ENCODE data around the gene PLA2G4A.

Gene PLA2G4A

GRCh38 chr1:186887203-186887602, 58.5 kb downstream of the PLA2G4A start:
- no peak for DNase-seq (ENCODE audit: extremely low read depth, low read depth)
- TF ChIP-seq, protein P1, sequence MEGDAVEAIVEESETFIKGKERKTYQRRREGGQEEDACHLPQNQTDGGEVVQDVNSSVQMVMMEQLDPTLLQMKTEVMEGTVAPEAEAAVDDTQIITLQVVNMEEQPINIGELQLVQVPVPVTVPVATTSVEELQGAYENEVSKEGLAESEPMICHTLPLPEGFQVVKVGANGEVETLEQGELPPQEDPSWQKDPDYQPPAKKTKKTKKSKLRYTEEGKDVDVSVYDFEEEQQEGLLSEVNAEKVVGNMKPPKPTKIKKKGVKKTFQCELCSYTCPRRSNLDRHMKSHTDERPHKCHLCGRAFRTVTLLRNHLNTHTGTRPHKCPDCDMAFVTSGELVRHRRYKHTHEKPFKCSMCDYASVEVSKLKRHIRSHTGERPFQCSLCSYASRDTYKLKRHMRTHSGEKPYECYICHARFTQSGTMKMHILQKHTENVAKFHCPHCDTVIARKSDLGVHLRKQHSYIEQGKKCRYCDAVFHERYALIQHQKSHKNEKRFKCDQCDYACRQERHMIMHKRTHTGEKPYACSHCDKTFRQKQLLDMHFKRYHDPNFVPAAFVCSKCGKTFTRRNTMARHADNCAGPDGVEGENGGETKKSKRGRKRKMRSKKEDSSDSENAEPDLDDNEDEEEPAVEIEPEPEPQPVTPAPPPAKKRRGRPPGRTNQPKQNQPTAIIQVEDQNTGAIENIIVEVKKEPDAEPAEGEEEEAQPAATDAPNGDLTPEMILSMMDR (IDR thresholded peaks at IDR 0.05; ENCODE audit: low read depth, low read length, missing control alignments) = no peak
- H3K4me3 ChIP-seq (replicated peaks; ENCODE audit: low read depth, low read length) = no peak overlapping the region

- no peak overlapping the region for H3K4me3 ChIP-seq (replicated peaks; ENCODE audit: low read depth, low read length)
- TF ChIP-seq, protein P1 (IDR thresholded peaks at IDR 0.05; ENCODE audit: low read depth, low read length, missing control alignments) = no peak
- DNase-seq (ENCODE audit: extremely low read depth, low read depth) = no peak
Observed at GRCh38 chr1:186888367-186888766, 59.6 kb downstream of the PLA2G4A start.

DNA sequence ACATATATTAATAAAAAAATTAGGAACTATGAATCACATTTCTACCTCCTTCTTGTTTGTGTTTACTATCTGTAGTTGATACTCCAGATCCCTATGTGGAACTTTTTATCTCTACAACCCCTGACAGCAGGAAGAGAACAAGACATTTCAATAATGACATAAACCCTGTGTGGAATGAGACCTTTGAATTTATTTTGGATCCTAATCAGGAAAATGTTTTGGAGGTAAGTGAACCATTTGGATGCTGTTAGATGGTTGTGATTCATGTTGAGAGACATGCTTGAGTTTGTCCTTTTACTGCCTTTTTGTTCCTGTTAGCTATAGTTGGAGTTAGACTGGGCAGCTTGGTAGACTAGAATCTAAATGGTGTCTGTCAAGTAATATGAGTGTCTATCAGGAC, 64.2 kb downstream of the PLA2G4A start:
- TF ChIP-seq, protein P1 (IDR thresholded peaks at IDR 0.05; ENCODE audit: low read depth, low read length, missing control alignments) = no peak
- no peak for DNase-seq (ENCODE audit: extremely low read depth, low read depth)
- H3K4me3 ChIP-seq (replicated peaks; ENCODE audit: low read depth, low read length) = no peak overlapping the region

DNA sequence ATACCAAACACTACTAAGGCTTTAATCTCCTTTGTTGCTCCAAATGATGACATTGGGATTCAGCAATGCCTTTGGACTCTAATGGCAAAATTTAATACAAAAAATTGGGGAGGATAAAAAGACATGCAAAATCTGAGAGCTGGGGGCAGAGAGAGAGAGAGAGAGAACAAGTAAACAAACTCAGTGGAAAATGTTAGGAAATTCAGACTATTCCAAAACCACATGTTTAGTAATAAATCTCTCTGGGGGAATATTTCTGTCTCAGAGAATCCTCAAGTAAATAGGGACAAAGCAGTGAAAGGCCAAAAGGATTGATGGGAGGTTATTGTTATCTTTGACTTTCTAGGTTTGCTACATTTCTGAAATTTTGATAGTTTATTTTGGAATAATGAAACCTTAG, 65.7 kb downstream of the PLA2G4A start:
- no peak overlapping the region for H3K4me3 ChIP-seq (replicated peaks; ENCODE audit: low read depth, low read length)
- TF ChIP-seq, protein P1 (IDR thresholded peaks at IDR 0.05; ENCODE audit: low read depth, low read length, missing control alignments) = no peak

GRCh38 chr1:186896211-186896610, 67.5 kb downstream of the PLA2G4A start:
- no peak overlapping the region for H3K4me3 ChIP-seq (replicated peaks; ENCODE audit: low read depth, low read length)
- DNase-seq (ENCODE audit: extremely low read depth, low read depth) = no peak

More for the DNA sequence above, 65.7 kb downstream of the PLA2G4A start:
- no peak for DNase-seq (ENCODE audit: extremely low read depth, low read depth)

DNA sequence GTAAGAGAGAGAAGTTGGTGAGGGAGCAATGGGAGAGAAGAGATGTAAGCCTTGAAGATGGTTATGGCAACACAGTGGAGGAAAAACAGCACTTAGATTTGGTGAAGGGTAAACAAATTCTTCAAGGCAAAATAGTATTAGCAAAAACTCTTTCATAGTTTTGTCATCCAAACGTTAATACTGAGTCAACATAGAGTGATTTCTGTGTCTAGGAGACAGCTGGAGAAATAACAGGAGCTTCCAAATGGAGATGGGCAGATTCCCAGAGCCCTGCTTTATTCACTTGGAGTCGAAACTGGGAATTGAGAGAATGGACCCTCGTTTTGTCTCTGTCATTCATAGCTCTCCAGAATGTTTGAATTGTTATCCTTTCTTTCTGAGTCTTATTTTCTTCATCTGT, 68.3 kb downstream of the PLA2G4A start:
- DNase-seq (ENCODE audit: extremely low read depth, low read depth) = no peak
- H3K4me3 ChIP-seq (replicated peaks; ENCODE audit: low read depth, low read length) = no peak overlapping the region
- TF ChIP-seq, protein P1 (IDR thresholded peaks at IDR 0.05; ENCODE audit: low read depth, low read length, missing control alignments) = no peak

More at GRCh38 chr1:186896211-186896610, 67.5 kb downstream of the PLA2G4A start:
- TF ChIP-seq, protein P1 (IDR thresholded peaks at IDR 0.05; ENCODE audit: low read depth, low read length, missing control alignments) = no peak

GRCh38 chr1:186899577-186899976, 70.8 kb downstream of the PLA2G4A start:
- no peak for DNase-seq (ENCODE audit: extremely low read depth, low read depth)
- TF ChIP-seq, protein P1 (IDR thresholded peaks at IDR 0.05; ENCODE audit: low read depth, low read length, missing control alignments) = no peak

More at GRCh38 chr1:186899577-186899976, 70.8 kb downstream of the PLA2G4A start:
- H3K4me3 ChIP-seq (replicated peaks; ENCODE audit: low read depth, low read length) = no peak overlapping the region
